Measurements from ENCODE around the gene SYCP2.

- no peak for TF ChIP-seq CTCF (IDR thresholded peaks at IDR 0.05; ENCODE audit: poor library complexity)
- no peak for TF ChIP-seq EZH2phosphoT487 (IDR thresholded peaks at IDR 0.05; ENCODE audit: low read depth, severe bottlenecking, unreplicated experiment)
These were observed 11.3 kb upstream of the SYCP2 start for GRCh38 chr20:59944726-59945125.
